Lower leg skin (tissue), 3 donors: Measurements from ENCODE around the gene MAP3K20.

ENCODE experiments used
- POLR2A ChIP-seq, 2 donors: fragments of 450-650 bp; IDR thresholded peaks; one replicate each; pipeline ENCODE4 v1.6.1; 2016 to 2017; ENCODE audit warnings: antibody characterized with exemption in 2 of 2, mild to moderate bottlenecking in 1 of 2, moderate library complexity in 1 of 2
- TF ChIP-seq, protein P1 (sequence below), 3 donors: fragments of 450-650 bp; IDR thresholded peaks; one replicate each; pipeline ENCODE4 v1.5.1; 2016; ENCODE audit warnings: antibody characterized with exemption in 3 of 3, mild to moderate bottlenecking in 3 of 3, moderate library complexity in 2 of 3

DNA sequence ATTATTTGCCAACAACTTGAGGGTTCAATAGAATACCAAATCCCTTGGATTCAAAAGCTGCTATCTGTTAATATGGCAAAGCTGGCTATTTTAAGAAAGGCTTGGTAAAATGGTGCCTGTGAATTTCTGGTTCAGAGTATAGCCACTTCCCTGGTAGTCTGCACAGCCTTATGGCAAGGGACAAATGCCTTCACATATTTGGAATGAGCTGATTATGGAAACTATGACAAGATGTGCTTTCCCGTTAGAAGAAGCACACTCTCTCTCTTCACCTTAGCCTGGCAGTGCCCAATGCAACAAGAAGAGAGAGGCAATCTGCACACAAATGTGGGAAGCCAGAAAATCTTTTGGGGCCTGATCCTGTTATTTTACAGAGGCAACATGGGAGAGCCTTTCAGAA lies 47.5 kb upstream of the MAP3K20 start:
- TF ChIP-seq, protein P1, sequence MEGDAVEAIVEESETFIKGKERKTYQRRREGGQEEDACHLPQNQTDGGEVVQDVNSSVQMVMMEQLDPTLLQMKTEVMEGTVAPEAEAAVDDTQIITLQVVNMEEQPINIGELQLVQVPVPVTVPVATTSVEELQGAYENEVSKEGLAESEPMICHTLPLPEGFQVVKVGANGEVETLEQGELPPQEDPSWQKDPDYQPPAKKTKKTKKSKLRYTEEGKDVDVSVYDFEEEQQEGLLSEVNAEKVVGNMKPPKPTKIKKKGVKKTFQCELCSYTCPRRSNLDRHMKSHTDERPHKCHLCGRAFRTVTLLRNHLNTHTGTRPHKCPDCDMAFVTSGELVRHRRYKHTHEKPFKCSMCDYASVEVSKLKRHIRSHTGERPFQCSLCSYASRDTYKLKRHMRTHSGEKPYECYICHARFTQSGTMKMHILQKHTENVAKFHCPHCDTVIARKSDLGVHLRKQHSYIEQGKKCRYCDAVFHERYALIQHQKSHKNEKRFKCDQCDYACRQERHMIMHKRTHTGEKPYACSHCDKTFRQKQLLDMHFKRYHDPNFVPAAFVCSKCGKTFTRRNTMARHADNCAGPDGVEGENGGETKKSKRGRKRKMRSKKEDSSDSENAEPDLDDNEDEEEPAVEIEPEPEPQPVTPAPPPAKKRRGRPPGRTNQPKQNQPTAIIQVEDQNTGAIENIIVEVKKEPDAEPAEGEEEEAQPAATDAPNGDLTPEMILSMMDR (IDR thresholded peaks at IDR 0.05), result no peak
- no peak for TF ChIP-seq POLR2A (IDR thresholded peaks at IDR 0.05)
